ENCODE measurements around the gene SRRM1. TPM values are rescaled to one million over a fixed set of nuclear protein-coding genes. Genes with fewer than 3 reads are reported as not detected.
"Not testable (repeated sequence)": the region's sequence is repeated elsewhere in the genome, so short reads cannot be mapped to it uniquely, and the experiment has no call there.

The SRRM1 gene
- total RNA-seq, 4 donors from 2014 or later = 53.3 to 118 (median 83.3) TPM

DNA sequence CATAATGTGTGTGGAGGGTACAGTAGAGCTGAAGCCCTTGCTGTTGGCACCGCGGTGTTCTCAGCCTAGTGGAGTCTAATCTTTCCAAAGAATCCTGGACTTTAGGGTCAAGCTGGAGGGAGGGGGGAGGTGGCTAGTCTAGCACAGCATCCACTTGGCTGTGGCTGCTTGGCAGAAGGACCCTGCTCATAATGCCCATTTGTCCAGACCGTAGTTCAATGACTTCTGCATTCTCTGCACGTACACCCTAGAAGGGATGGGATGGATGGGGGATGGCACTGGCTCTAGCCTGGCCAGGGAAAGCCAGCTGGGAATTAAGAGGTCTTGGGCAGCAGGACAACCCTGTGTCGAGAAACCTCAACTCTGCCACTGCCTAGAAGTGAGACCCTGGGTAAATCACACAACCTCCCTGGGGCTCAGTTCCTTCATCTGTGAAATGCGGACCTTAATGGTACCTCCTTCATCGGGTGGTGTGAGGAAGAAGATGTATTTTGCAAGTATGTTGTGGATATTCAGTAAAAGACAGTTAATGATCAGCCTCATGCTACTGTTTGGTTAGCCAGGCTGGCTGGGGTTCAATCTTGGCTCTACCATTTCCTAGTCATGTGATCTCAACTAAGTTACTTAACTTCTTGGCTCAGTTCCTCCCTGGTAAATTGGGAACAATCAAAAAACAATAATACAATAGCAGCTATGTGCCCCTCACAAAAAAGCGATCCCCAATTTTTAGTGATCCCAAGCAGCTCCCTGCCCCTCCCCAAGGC, 75.0 kb downstream of the SRRM1 start:
- TF ChIP-seq, protein P1, sequence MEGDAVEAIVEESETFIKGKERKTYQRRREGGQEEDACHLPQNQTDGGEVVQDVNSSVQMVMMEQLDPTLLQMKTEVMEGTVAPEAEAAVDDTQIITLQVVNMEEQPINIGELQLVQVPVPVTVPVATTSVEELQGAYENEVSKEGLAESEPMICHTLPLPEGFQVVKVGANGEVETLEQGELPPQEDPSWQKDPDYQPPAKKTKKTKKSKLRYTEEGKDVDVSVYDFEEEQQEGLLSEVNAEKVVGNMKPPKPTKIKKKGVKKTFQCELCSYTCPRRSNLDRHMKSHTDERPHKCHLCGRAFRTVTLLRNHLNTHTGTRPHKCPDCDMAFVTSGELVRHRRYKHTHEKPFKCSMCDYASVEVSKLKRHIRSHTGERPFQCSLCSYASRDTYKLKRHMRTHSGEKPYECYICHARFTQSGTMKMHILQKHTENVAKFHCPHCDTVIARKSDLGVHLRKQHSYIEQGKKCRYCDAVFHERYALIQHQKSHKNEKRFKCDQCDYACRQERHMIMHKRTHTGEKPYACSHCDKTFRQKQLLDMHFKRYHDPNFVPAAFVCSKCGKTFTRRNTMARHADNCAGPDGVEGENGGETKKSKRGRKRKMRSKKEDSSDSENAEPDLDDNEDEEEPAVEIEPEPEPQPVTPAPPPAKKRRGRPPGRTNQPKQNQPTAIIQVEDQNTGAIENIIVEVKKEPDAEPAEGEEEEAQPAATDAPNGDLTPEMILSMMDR (IDR thresholded peaks at IDR 0.05) = no peak
- TF ChIP-seq POLR2A (IDR thresholded peaks at IDR 0.05) = no peak
- no peak overlapping the region for H3K4me3 ChIP-seq (ENCODE audit: low read depth, poor library complexity, severe bottlenecking)
- intact Hi-C loops (cut with DNase I; ENCODE audit: low total_unique reads) = no loop called here
- WGBS, 2 donors = 85 to 89% methylated on average over 8 of the region's 8 CpGs
- DNase-seq (ENCODE audit: low spot score in 2 of 2) = no peak

DNA sequence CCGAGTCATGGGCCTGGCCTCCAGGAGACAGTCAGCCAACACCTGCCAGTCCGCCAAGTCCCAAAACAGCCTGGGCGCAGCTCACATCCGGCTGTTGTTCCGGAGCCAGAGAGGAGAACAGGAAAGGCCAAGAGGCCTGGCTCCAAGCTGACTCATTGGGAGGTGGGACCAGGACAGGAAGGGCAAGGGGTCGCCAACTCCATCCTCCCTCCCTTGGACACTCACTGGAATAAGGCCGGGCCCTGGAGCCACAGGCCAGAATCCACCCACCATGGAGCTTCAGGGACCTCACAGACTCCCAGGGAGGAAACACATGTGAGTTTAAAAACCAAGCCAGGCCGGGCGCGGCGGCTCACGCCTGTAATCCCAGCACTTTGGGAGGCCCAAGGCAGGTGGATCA, 77.0 kb downstream of the SRRM1 start:
- WGBS, 2 donors = 43 to 58% methylated on average over 8 to 12 of the region's 12 CpGs
- intact Hi-C loops (cut with DNase I; ENCODE audit: low total_unique reads) = no loop called here

DNA sequence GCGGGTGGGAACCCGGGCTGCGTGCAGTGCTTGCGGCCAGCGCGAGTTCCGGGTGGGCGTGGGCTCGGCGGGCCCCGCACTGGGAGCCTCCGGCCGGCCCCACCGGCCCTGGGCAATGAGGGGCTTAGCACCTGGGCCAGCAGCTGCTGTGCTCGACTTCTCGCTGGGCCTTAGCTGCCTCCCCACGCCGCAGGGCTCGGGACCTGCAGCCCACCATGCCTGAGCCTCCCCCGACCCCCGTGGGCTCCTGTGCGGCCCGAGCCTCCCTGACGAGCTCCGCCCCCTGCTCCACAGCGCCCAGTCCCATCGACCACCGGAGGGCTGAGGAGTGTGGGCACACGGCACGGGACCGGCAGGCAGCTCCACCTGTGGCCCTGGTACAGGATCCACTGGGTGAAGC, 78.4 kb downstream of the SRRM1 start:
- intact Hi-C loops (cut with DNase I; ENCODE audit: low total_unique reads) = no loop called here
- no peak for TF ChIP-seq POLR2A (IDR thresholded peaks at IDR 0.05)
- TF ChIP-seq, protein P1 (IDR thresholded peaks at IDR 0.05) = no peak
- DNase-seq (ENCODE audit: low spot score in 2 of 2) = no peak
- H3K4me3 ChIP-seq (ENCODE audit: low read depth, poor library complexity, severe bottlenecking) = no peak overlapping the region
- 93 to 99% methylated on average over 15 to 27 of the region's 31 CpGs for WGBS, 2 donors

More for the DNA sequence above, 77.0 kb downstream of the SRRM1 start:
- H3K4me3 ChIP-seq (ENCODE audit: low read depth, poor library complexity, severe bottlenecking) = no peak overlapping the region
- DNase-seq (ENCODE audit: low spot score in 2 of 2) = peak; percentile 66 to 94
- no peak for TF ChIP-seq POLR2A (IDR thresholded peaks at IDR 0.05)
- TF ChIP-seq, protein P1 (IDR thresholded peaks at IDR 0.05) = no peak

DNA sequence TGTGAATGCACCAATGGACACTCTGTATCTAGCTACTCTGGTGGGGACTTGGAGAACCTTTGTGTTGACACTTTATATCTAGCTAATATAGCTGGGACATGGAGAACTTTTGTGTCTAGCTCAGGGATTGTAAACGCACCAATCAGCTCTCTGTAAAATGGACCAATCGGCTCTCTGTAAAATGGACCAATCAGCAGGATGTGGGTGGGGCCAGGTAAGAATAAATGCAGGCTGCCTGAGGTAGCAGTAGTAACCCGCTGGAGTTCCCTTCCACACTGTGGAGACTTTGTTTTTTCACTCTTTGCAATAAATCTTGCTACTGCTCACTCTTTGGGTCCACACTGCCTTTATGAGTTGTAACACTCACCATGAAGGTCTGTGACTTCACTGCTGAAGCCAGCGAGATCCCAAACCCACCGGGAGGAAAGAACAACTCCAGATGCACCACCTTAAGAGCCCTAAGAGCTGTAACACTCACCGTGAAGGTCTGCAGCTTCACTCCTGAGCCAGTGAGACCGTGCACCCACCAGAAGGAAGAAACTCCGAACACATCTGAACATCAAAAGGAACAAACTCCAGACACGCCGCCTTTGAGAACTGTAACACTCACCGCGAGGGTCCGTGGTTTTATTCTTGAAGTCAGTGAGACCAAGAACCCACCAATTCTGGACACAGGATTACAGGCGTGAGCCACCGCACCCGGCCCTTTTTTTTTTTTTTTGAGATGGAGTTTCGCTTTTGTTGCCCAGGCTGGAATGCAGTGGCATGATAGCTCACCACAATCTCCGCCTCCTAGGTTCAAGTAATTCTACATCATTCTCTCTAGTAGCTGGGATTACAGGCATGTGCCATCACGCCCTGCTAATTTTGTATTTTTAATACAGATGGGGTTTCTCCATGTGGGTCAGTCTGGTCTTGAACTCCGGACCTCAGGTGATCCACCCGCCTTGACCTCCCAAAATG, 79.3 kb downstream of the SRRM1 start:
- intact Hi-C loops (cut with DNase I; ENCODE audit: low total_unique reads); H3K4me3 ChIP-seq (ENCODE audit: low read depth, poor library complexity, severe bottlenecking); DNase-seq (ENCODE audit: low spot score in 2 of 2): not testable (repeated sequence)
- 72 to 74% methylated on average over 21 of the region's 21 CpGs for WGBS, 2 donors

Other genes with a start within 250 kb of the SRRM1 start
- 1 to 10 TPM; 3.6 to 8.5 (median 6.4) TPM for gene STPG1, start 229.5 kb upstream of the SRRM1 start, total RNA-seq
- 10 to 100 TPM; 37.3 to 67.1 (median 57.5) TPM for gene NIPAL3, start 227.5 kb upstream of the SRRM1 start, total RNA-seq
- gene RCAN3, start 140.5 kb upstream of the SRRM1 start, total RNA-seq = 10 to 100 TPM; 24.0 to 38.0 (median 29.4) TPM
- 1 to 10 TPM in 1 of 4 donors, under 1 TPM in 3; 0.21 to 1.3 (median 0.60) TPM for gene NCMAP, start 87.2 kb upstream of the SRRM1 start, total RNA-seq
- 10 to 100 TPM; 32.0 to 97.3 (median 60.7) TPM for gene CLIC4, start 102.1 kb downstream of the SRRM1 start, total RNA-seq